Activated T-helper 1 cell treated with anti-CD3 and anti-CD28 coated beads, Interleukin-2, amount 50 U/mL, for 16 hours (primary cell): ENCODE measurements around the gene DENND5A.
"Not testable (repeated sequence)": the region's sequence is repeated elsewhere in the genome, so short reads cannot be mapped to it uniquely, and the experiment has no call there.

ENCODE experiments used
- DNase-seq, 2 donors: peaks; one replicate each; pipeline ENCODE4 v3.0.0-alpha.2; 2020; ENCODE audit warnings: low read depth in 1 of 2, low spot score in 1 of 2

The DENND5A gene

GRCh38 chr11:9214765-9215164 is 50.4 kb downstream of the DENND5A start:
- DNase-seq: no peak

DNA sequence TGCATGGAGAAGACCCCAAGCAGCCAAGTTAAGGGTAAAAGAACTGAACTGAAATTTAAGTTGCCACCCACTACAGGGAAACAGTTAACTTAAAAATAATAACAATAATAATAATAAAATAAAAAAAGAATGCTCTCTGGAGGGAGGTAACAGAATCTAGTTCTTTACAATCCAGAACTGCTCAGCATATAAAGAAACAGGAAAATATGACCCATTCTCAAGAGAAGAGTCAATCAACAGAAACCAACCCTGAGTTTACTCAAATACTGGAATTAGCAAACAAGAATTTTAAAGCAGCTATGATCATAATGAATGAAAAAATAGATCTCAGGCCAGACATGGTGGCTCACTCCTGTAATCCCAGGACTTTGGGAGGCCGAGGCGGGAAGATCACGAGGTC is 53.8 kb downstream of the DENND5A start:
- DNase-seq: no peak

DNA sequence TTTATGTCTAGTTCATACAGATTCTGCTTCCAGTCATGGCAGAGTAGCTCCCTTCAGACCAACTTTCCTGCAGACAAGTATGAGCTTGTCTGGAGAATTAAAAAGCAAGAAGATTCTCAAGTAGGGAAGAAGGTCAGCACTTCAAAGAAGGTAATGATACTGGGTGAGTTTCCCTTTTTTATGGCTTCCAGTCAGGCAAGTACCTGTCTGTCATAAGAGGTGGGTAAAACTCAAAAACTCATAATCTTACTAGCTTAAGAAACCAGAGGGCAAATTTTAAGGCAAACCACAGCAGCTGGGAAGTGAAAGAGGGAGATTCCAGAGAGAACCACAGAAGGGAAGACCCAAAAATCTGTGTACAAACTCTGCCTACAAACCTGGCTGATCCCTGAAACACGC is 54.2 kb downstream of the DENND5A start:
- no peak for DNase-seq

DNA sequence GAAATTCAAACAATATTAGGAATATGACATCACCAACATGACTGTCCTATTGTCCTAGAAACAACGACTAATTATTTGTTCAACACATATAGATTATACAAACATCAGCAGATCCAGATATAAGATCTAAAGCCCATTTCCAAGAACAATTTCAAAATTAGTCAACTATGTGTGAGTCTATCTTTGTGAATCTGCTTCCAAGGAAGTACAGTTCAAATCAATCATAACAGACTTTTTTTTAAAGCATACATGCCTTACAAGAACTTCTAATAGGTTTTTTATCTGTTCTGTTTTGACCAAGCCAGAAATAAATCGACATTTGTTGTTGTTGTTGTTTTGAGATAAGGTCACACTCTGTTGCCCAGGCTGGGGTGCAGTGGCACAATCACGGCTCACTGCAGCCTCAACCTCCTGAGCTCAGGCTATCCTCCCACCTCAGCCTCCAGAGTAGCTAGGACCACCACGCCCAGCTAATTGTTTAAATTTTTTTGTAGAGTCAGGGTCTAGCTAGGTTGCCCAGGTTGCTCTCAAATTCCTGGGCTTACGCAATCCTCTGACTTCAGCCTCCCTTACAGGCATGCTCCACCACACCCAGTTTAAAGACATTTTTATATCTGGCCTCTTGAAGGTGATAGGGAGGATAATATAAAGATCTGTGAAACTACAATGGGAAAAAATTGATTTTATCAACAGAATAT is 54.8 kb downstream of the DENND5A start:
- no peak for DNase-seq

DNA sequence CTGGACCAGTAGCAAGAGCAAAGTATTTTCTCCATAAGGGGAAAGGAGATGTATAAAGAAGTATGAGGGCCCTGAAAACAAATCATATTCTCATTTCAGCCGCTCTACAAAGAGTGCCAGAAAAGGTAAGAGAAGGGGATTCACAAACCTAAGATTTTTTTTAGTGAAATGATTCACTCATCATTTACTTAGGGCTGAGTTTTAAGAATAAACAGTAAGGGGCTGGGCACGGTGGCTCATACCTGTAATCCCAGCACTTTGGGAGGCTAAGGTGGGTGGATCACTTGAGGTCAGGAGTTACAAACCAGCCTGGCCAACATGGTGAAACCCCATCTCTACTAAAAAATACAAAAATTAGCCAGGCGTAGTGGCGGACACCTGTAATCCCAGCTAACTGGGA is 55.5 kb downstream of the DENND5A start:
- not testable (repeated sequence) for DNase-seq

DNA sequence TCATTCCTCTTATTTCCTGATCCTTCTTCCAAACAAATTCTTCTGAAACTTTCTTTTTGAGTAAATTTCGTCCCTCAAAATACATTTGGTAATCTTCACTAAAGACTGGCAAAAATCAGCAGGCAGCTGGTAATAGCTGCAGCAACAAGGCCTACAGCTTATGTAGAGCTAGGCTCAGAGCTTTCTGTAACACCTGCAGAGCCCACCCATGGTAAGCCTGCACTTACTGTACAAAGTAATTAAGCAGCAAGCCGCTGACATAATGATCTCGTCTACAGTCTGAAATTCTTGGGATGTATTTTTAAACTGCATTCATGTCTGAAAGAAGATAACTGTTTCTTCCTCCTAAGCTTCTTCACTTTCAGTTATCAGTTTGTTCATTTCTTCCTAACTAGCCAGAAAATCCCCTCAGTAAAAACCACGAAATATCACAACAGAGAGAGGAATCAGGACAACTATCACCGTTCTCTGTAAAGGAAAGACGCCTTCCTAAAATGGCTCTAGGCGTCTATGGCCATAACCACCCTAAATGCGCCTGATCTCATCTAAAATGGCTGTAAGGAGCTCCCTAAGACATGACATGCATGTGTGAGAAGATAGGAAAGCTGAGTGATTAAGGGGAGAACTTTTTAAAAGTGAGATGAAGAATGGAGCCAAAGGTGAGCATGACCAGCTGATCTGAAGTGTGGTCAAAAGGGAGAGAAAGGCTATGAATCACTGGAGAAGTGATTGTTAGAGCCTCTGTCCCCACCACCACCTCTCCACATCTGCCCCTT is 56.2 kb downstream of the DENND5A start:
- no peak for DNase-seq

GRCh38 chr11:9207229-9207628 is 57.9 kb downstream of the DENND5A start:
- DNase-seq: no peak

GRCh38 chr11:9206496-9206895 is 58.7 kb downstream of the DENND5A start:
- DNase-seq: no peak

GRCh38 chr11:9203691-9204311 is 61.3 kb downstream of the DENND5A start:
- no peak for DNase-seq

GRCh38 chr11:9201372-9202162 is 63.6 kb downstream of the DENND5A start:
- no peak for DNase-seq

- DNase-seq: no peak
Measured at GRCh38 chr11:9200471-9200870, 64.7 kb downstream of the DENND5A start.

DNA sequence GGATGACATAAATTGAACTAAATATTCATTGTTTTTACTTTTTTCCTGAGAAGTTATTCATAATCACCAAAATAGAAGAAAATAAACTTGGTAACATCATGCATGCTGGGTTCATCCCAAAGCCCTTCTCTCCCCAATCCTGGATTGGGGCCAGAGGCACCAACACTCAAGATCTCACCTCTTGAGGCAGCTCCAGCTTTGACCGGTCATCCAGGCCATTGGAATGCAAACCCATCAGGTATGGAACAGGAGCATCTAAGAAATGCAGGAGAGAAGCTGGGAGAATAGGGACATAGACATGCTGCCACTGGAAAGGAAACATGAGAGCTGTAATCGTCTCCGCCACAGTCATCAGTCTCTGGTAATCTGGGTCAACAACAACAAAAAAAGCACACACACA is 71.8 kb downstream of the DENND5A start:
- no peak for DNase-seq

DNA sequence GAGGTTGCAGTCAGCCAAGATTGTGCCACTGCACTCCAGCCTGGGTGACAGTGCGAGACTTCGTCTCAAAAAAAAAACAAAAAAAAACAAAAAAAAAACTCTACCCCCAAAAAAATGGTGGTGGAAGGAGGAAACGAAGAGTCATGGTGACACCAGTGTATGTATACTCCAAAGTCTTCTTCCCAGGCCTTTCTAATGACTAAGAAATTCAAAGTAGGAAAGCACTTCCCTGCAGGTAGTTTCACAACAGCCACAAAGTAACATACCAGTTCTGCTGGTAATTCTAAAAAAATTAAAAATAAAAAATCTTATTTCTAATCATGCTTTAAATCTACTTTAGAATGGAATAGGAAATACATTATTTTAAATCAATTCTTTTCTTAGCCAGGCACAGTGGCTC is 72.6 kb downstream of the DENND5A start:
- DNase-seq: no peak

DNA sequence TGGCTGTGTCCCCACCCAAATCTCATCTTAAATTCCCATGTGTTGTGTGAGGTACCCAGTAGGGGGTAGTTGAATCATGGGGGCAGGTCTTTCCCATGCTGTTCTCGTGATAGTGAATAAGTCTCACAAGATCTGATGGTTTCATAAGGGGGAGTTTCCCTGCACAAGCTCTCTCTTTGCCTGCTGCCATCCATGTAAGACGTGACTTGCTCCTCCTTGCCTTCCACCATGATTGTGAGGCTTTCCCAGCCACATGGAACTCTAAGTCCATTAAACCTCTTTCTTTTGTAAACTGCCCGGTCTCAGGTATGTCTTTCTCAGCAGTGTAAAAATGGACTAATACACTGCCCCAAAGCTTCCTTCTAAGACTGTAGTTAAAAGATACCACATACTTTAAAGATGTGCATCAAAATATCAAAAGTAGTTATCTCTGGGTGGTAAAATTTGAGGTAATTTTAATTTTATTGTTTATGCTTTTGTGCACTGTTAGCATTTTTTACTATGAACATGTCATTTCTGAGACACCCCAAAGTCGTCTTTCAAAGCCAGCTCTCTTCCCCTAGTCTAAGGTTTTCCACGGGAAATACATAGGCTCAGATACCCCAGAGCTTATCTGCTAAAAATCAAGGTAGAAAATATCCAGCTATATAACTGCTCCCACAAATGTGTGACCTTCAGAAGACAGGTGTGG is 74.7 kb downstream of the DENND5A start:
- not testable (repeated sequence) for DNase-seq

- not testable (repeated sequence) for DNase-seq
Measured at GRCh38 chr11:9188860-9189259, 76.3 kb downstream of the DENND5A start.

- no peak for DNase-seq
Measured at GRCh38 chr11:9187616-9188015, 77.5 kb downstream of the DENND5A start.

DNA sequence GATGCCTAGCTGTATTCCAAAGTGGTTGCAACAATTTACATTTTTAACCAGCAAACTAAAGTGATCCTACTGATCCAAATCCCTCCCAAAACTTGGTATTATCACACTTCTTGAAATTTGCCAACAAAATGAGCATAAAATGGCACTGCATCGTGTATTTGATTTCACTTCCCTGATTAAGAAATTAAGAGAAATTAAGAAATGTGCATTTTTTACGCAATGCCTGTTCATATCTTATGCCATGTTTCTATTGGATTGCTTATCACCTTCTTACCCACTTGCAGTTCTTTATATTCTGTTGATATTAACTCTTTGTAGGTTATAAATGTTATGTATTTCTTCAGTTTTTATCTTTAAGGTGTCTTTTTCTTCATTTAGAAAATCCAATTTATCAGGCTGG is 80.6 kb downstream of the DENND5A start:
- no peak for DNase-seq

- no peak for DNase-seq
Measured at GRCh38 chr11:9182180-9182871, 82.8 kb downstream of the DENND5A start.

GRCh38 chr11:9180784-9181183 is 84.4 kb downstream of the DENND5A start:
- no peak for DNase-seq

- no peak for DNase-seq
Measured at GRCh38 chr11:9179141-9179540, 86.0 kb downstream of the DENND5A start.
